HepG2 (cell line): ENCODE results near the gene PHTF2. TPM values are rescaled to one million over a fixed set of nuclear protein-coding genes. Genes with fewer than 3 reads are reported as not detected.

Experiments used
- ATF4 ChIP-seq, 2 experiments: fragments of 450-650 bp in 1 of 2; sonication (generic) in 1 of 2; formaldehyde crosslinking; IDR thresholded peaks; 2 replicates each; pipeline versions ENCODE4 v1.5.0 to v1.8.0; 2020 to 2022; ENCODE audit warnings: mild to moderate bottlenecking in 1 of 2, missing genetic modification reagents in 1 of 2
- GLI4 ChIP-seq: sonication (generic); formaldehyde crosslinking; IDR thresholded peaks from 2 replicates; pipeline ENCODE4 v1.5.1; 2020; ENCODE audit warnings: missing genetic modification reagents, mild to moderate bottlenecking, moderate library complexity, borderline replicate concordance
- IRF1 ChIP-seq: sonication (generic); formaldehyde crosslinking; IDR thresholded peaks from 2 replicates; pipeline ENCODE4 v1.4.0; 2020; ENCODE audit warnings: low read depth, mild to moderate bottlenecking, missing genetic modification reagents
- KLF12 ChIP-seq: sonication (generic); formaldehyde crosslinking; IDR thresholded peaks from 2 replicates; pipeline ENCODE4 v1.4.0; 2020; ENCODE audit warnings: missing genetic modification reagents, borderline replicate concordance
- MAX ChIP-seq: IDR thresholded peaks from 2 replicates; pipeline ENCODE4 v1.6.1; 2012; ENCODE audit warnings: inconsistent platforms
- NFKB2 ChIP-seq: sonication (generic); formaldehyde crosslinking; IDR thresholded peaks from 2 replicates; pipeline ENCODE4 v1.4.0; 2020; ENCODE audit warnings: missing genetic modification reagents, borderline replicate concordance
- PHF20 ChIP-seq: sonication (generic); formaldehyde crosslinking; IDR thresholded peaks from 2 replicates; pipeline ENCODE4 v1.5.0; 2020; ENCODE audit warnings: mild to moderate bottlenecking, missing genetic modification reagents
- PHF5A ChIP-seq: IDR thresholded peaks from one replicate; pipeline ENCODE4 v1.6.1; 2018; ENCODE audit warnings: low read depth, missing genetic modification reagents; ENCODE audit not compliant: unreplicated experiment
- RAD21 ChIP-seq: fragments of 450-650 bp; formaldehyde crosslinking; IDR thresholded peaks from 2 replicates; pipeline ENCODE4 v1.5.0; 2020; ENCODE audit warnings: mild to moderate bottlenecking
- RFX5 ChIP-seq: IDR thresholded peaks from 2 replicates; pipeline ENCODE4 v1.6.1; 2011; ENCODE audit warnings: low read depth, low read length, improper control_type of control experiment
- SMAD1 ChIP-seq: sonication (generic); formaldehyde crosslinking; IDR thresholded peaks from 2 replicates; pipeline ENCODE4 v1.4.0; 2020; ENCODE audit warnings: missing genetic modification reagents, low read depth, mild to moderate bottlenecking, borderline replicate concordance
- SOX6 ChIP-seq, 2 experiments: fragments of 450-650 bp in 1 of 2; sonication (generic) in 1 of 2; formaldehyde crosslinking in 1 of 2; IDR thresholded peaks; 2 replicates each; pipeline versions ENCODE4 v1.4.0 to v1.6.1; 2017 to 2020; ENCODE audit warnings: antibody characterized with exemption in 1 of 2, mild to moderate bottlenecking in 1 of 2, missing genetic modification reagents in 1 of 2
- SP2 ChIP-seq: sonication (generic); formaldehyde crosslinking; IDR thresholded peaks from 2 replicates; pipeline ENCODE4 v1.5.1; 2020; ENCODE audit warnings: mild to moderate bottlenecking, missing genetic modification reagents
- U2AF1 ChIP-seq: fragments of 200-400 bp; formaldehyde crosslinking; optimal IDR thresholded peaks from 2 replicates; pipeline ENCODE3; 2017; ENCODE audit warnings: mild to moderate bottlenecking, low read depth, low read length
- ZFP82 ChIP-seq: sonication (generic); formaldehyde crosslinking; IDR thresholded peaks from 2 replicates; pipeline ENCODE4 v1.5.1; 2020; ENCODE audit warnings: mild to moderate bottlenecking, missing genetic modification reagents, borderline replicate concordance
- ZNF235 ChIP-seq: sonication (generic); formaldehyde crosslinking; IDR thresholded peaks from 2 replicates; pipeline ENCODE4 v1.8.1; 2023; ENCODE audit warnings: mild to moderate bottlenecking, missing genetic modification reagents, borderline replicate concordance
- ZNF337 ChIP-seq: sonication (generic); formaldehyde crosslinking; IDR thresholded peaks from 2 replicates; pipeline ENCODE4 v1.5.1; 2020; ENCODE audit warnings: missing genetic modification reagents, low read depth, mild to moderate bottlenecking, borderline replicate concordance
- ZNF609 ChIP-seq: sonication (generic); formaldehyde crosslinking; IDR thresholded peaks from 2 replicates; pipeline ENCODE4 v1.4.0; 2020; ENCODE audit warnings: mild to moderate bottlenecking, missing genetic modification reagents, borderline replicate concordance
- ZNF780A ChIP-seq: sonication (generic); formaldehyde crosslinking; IDR thresholded peaks from 2 replicates; pipeline ENCODE4 v1.8.0; 2022; ENCODE audit warnings: mild to moderate bottlenecking, missing genetic modification reagents, moderate library complexity
- ZNF879 ChIP-seq: sonication (generic); formaldehyde crosslinking; IDR thresholded peaks from 2 replicates; pipeline ENCODE4 v1.8.1; 2023; ENCODE audit warnings: missing genetic modification reagents
- ZSCAN21 ChIP-seq: sonication (generic); formaldehyde crosslinking; IDR thresholded peaks from 2 replicates; pipeline ENCODE4 v1.8.0; 2022; ENCODE audit warnings: mild to moderate bottlenecking, missing genetic modification reagents, moderate library complexity, borderline replicate concordance
- ZSCAN31 ChIP-seq: sonication (generic); formaldehyde crosslinking; IDR thresholded peaks from 2 replicates; pipeline ENCODE4 v1.5.0; 2020; ENCODE audit warnings: low read depth, mild to moderate bottlenecking, missing genetic modification reagents
- polyA plus RNA-seq, 8 experiments: library from polyadenylated mRNA; depleted of rRNA in 3 of 8; stranded (reverse) in 7 of 8; unstranded in 1 of 8; fragments of >200 nt; fragmentation: Illumina TruSeq in 4 of 8; extraction: Trizol in 4 of 8; gene quantifications; 2 replicates each; pipeline versions ENCODE4 v1.2.1 to v1.2.3, GENCODE V29; 2011 to 2016; ENCODE audit warnings: low read depth in 4 of 8, missing spikeins in 1 of 8, mixed read lengths in 1 of 8; ENCODE audit not compliant: insufficient read depth in 1 of 8
- total RNA-seq, 5 experiments: library from RNA; depleted of rRNA; stranded (reverse); fragments of >200 nt; fragmentation: Illumina TruSeq; extraction: Trizol; gene quantifications; 2 replicates each; pipeline ENCODE4 v1.2.3, GENCODE V29; 2016; ENCODE audit warnings: low read depth in 1 of 5

PHTF2 gene
- total and polyA plus RNA-seq, 2 of the 13 experiments (the other 11 are each of a cell fraction or from before 2014, with no cell fraction given): 7.4 to 10.2 TPM

- TF ChIP-seq ZNF609 (CRISPR knock-in tag): 0 out of 2 replicates have a peak, but pooled peaks have one; percentile 27
- 0 out of 2 replicates have a peak, but pooled peaks have one; percentile 35 for TF ChIP-seq ZNF879
- TF ChIP-seq RFX5: peak; percentile 32
- no peak; the same call in 1 of the 2 replicates for TF ChIP-seq PHF20
- no peak for TF ChIP-seq PHF5A (CRISPR knock-in tag)
- TF ChIP-seq GLI4 (CRISPR knock-in tag): 0 out of 2 replicates have a peak, but pooled peaks have one; percentile 19
- no peak; the same call in 1 of the 2 replicates for TF ChIP-seq ZSCAN21
- no peak for TF ChIP-seq SMAD1 (CRISPR knock-in tag)
- peak; percentile 68 for TF ChIP-seq ZSCAN31 (CRISPR knock-in tag)
- TF ChIP-seq ZNF780A (CRISPR knock-in tag): 0 out of 2 replicates have a peak, but pooled peaks have one; percentile 66
- TF ChIP-seq ZNF235: 0 out of 2 replicates have a peak, but pooled peaks have one; percentile 56
- TF ChIP-seq MAX: peak; percentile 65
- TF ChIP-seq RAD21: peak; percentile 68
- no peak for TF ChIP-seq U2AF1
- TF ChIP-seq SP2 (CRISPR knock-in tag): peak; percentile 95
- no peak for TF ChIP-seq SOX6 (IDR thresholded peaks at IDR 0.05)
- peak; percentile 70 for TF ChIP-seq SOX6 (CRISPR knock-in tag; IDR thresholded peaks at IDR 0.05)
- no peak; the same call in 1 of the 2 replicates for TF ChIP-seq IRF1 (CRISPR knock-in tag)
- peak; percentile 18; the same call in 1 of the 2 replicates for TF ChIP-seq NFKB2
- TF ChIP-seq ZFP82 (CRISPR knock-in tag): no peak
- no peak; the same call in 1 of the 2 replicates for TF ChIP-seq ZNF337 (CRISPR knock-in tag)
- 0 out of 4 replicates have a peak, but pooled peaks of 1 of the 2 experiments have one; percentile 57 for TF ChIP-seq ATF4 (CRISPR knock-in tag; IDR thresholded peaks at IDR 0.05)
- TF ChIP-seq KLF12 (CRISPR knock-in tag): no peak
Observed at GRCh38 chr7:77798394-77799077, at the start of gene PHTF2, which contains the start of gene TMEM60 (continued).
